HG02840 (cell line): ENCODE results near the gene TMEM221.

Experiments used
- ATAC-seq: cut with Tn5 transposase; IDR thresholded peaks from one replicate; pipeline ENCODE4 v1.9.1; 2021; ENCODE audit warnings: mild to moderate bottlenecking, moderate library complexity, moderate number of reproducible peaks; ENCODE audit not compliant: unreplicated experiment, low FRiP score

TMEM221 gene

DNA sequence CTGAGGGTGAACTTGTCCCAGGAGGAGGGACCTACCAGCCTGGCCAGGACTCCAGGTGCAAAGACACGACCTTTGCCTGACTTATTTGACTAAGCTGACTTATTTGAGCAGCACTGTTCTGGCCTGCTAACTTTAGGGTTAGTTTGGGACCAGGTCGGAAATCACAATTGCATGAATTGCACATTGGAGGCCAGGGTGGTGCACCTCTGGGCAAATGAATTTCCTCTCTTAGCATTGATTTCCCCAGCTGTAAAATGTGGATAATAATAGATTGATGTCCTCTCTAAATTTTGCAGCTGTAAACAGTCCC is 41.6 kb downstream of the TMEM221 start:
- ATAC-seq: no peak

GRCh38 chr19:17406046-17406886 is 42.2 kb downstream of the TMEM221 start:
- ATAC-seq: peak; percentile 17

- peak; percentile 75 for ATAC-seq
Measured at GRCh38 chr19:17405250-17406045, 43.0 kb downstream of the TMEM221 start, which contains the start of gene BST2. TSS of gene BST2 (minus strand) at chr19:17405630. CDS start at chr19:17405575, 55 bp downstream.

- no peak for ATAC-seq
Measured at GRCh38 chr19:17404621-17405249, 43.7 kb downstream of the TMEM221 start.

DNA sequence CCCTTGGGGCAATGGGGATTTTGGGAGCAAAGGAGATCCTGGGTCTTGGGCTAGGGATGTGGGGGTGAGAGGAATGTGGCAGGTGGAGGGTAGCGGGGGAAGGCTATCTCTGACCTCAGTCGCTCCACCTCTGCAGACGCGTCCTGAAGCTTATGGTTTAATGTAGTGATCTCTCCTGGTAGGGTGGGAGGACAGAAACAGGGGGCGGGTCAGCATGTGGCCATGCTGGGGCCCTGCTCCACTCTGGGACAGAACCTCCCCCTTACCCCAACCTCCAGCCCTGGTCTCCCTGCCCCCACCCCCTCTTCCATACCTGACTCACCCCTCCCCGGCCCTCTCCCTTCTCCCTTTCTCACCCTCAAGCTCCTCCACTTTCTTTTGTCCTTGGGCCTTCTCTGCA is 44.5 kb downstream of the TMEM221 start:
- ATAC-seq: no peak

- no peak for ATAC-seq
Measured at GRCh38 chr19:17402982-17403855, 45.2 kb downstream of the TMEM221 start.

DNA sequence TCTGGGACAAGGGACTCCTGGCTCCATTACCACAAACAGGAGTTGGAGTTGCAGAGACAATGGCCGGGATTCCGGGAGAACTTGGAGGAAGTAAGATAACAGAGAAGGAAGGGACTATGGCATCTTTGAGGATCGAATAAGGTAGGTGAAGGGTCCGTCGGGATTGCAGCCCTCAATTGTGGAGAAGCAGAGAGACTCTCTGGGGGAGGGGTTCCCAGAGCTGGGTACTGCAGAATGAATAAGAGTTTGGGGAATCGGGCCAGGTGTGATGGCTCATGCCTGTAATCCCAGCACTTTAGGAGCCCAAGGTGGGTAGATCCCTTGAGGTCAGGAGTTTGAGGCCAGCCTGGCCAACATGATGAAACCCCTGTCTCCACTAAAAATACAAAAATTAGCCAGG is 46.8 kb downstream of the TMEM221 start:
- no peak for ATAC-seq

- ATAC-seq: no peak
Measured at GRCh38 chr19:17398902-17399527, 49.5 kb downstream of the TMEM221 start.

DNA sequence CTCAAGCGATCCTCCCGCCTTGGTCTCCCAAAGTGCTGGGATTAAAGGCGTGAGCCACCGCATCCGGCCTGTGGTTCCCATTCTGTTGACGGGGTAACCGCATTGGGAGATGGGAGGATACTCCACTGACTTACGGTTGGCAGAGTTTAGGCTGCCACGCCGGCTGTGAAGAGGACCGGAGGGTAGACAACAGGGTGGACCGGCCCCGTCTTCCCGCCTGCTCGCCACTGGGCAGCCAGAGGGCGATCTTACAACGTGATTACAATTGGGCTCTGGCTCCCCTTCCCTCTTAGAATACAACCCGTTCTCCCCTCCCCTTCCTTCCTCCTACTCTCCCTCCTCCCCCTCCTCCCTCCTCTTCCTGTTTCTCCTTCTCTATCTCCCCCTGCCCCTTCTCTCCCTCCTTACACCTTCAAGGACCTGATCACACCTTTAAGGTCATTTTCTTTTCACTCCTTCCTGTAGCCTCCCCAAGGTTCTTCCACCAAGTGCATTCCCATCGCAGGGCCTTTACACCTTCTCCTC is 53.5 kb downstream of the TMEM221 start:
- no peak for ATAC-seq

GRCh38 chr19:17393914-17394313 is 54.6 kb downstream of the TMEM221 start, which contains the start of gene CCDC194:
TSS of gene CCDC194 (minus strand) at chr19:17394196. CDS start at chr19:17394158, 38 bp downstream.
- no peak for ATAC-seq

DNA sequence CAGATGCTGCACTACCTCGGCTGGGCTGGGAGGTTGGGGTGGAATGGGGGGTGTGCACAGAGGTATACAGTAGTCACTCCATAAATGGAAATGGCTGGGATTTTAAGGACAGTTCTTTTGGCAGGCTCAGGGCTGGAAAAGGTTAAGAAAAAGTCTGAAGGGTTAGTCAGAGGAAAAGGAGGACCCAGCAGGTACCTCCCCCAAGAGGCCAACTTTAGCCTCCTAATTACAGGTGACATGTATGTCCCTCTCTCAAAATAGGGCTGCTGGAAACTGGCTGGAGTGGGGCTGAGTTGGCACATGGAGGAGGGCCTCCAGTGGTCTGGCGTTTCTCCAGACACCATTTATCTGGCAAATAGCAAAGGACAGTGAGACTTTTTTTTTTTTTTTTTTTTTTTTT is 55.5 kb downstream of the TMEM221 start:
- ATAC-seq: no peak

DNA sequence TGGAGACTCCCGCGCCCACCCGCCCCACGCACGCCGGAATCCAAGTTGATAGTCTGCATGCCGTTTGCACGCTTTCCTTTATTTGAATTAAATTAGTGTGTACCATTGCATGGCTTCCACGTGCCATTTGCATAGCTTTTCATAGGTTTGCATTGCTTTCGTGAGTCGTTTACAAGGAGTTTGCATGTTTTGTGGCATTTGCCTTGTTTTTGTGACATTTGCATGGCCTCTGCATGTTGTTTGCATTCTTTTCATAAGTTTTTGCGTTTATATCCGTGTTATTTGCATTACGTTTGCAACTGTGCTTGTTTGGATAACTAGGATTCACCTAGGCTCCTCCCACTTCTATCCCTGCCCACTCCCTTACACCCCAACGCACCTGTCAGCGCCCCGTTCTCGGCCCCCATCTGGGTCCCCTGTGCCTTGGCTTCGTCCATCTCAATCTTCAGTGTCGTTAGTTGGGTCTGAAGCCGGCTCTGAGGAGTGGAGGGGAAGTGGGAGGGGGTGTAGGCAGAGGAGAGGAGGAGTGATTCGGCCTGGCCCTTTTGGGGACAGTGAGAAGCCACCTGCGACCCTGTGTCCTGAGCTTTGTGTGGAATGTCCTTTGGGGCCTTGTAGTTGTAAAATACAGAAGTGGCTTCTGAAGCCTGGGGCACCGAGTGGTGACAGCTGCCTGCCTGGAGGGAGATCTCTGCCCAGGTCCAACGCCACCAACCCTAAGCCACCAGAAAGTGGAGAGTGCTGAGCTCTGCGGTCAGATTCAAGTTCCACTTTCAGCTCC is 56.9 kb downstream of the TMEM221 start:
- ATAC-seq: no peak

DNA sequence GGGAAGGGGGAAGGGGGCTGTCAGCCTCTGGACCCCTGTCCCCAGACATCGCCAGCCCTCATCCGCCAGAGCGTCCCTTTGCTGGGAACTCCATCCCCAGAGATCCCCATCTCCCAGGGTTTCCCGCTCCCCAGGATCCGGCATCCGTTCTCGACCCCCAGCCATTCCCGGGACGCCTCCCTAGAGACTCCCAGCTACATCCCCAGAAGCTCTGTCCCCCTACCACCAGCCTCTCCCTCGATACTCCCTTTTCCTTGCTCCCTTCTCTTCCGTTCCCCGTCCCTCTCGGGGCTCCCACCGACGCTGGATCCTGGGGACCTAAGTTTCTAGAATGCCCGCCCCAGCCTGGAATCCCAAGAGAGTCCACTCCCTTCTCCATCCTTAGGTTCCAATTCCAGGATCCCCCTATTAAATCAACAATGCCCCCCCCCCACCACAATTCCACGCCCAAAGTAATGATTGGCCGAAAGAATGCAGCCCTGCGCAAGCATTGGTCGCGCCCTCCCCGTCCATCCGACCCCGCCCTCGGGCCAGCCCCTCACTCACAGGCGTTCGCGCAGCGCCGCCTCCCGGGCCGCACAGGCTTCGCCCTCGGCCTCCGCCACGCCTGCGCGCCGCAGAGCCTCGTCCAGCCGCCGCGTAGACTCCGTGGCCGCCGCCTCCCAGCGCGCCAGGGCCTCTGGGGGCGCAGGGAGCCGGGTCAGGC is 57.6 kb downstream of the TMEM221 start:
- ATAC-seq: peak; percentile 74

DNA sequence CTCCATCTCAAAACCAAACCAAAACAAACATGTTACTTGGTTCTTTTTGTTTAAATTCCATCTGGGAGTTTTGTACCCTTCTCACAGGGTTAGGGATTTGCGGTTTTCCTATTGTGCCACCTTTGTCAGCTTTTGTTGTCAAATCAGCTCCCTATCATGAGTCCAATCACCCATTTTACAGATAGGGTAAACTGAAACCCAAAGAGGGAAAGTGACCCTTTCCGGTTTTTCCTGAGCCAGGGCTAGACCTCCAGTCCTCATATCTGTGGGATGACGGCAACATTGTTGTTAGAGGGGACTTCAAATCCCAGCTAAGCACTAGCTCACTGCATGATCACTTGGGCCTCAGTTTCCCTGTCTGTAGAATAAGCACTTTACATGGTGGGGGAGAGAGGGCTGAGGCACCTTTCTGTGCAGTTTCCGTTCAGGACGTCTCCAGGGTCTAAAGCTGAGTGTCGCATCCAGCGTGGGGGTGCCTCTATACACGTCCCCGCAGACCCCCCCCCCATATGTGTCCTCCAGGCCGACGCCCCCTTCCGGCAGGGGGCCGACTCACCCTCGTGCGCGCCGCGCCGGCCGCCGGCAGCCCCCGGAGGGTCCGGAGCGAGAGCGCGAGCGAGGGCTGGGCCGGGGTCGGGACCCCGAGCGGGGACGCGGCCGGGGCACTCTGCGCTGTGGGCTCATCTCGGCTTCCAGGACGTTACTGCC is 58.4 kb downstream of the TMEM221 start:
- ATAC-seq: no peak

- no peak for ATAC-seq
Measured at GRCh38 chr19:17389288-17389687, 59.2 kb downstream of the TMEM221 start.

DNA sequence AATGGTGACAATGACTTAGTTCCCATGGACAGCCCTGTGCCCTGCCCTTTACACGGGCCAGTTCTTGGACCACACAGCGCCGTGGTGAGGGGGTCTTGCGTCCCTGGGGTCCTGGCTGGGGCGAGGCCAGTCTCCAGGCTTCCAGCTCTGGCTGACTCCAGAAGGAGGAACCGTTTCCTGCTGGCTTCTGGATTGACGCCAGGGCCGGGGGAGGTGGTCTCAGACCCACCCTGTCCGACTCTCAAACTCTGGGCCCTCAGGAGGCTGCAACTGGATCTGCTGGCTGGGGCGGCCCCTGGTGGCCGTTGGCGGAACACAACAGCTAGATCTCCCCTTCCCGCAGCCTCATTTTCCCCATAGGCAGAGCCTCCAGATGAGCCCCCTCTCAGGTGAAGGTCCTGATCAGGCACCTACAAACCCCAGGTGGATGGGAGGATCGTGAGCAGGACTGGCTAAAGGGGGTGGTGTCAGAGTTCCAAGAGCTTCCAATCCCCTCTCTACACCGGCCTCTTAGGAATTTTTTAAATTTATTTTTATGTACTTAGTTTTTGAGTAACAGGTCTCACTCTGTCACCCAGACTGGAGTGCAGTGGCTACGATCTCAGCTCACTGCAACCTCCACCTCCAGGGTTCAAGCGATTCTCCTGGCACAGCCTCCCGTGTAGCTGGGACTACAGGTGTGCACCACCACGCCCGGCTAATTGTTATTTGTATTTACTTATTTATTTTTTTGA is 62.4 kb downstream of the TMEM221 start:
- no peak for ATAC-seq
